ENCODE data around the gene SIN3B. TPM values are rescaled to one million over a fixed set of nuclear protein-coding genes. Genes with fewer than 3 reads are reported as not detected.

Gene SIN3B
- total RNA-seq, 1 donor from 2014 or later: 89.6 TPM

DNA sequence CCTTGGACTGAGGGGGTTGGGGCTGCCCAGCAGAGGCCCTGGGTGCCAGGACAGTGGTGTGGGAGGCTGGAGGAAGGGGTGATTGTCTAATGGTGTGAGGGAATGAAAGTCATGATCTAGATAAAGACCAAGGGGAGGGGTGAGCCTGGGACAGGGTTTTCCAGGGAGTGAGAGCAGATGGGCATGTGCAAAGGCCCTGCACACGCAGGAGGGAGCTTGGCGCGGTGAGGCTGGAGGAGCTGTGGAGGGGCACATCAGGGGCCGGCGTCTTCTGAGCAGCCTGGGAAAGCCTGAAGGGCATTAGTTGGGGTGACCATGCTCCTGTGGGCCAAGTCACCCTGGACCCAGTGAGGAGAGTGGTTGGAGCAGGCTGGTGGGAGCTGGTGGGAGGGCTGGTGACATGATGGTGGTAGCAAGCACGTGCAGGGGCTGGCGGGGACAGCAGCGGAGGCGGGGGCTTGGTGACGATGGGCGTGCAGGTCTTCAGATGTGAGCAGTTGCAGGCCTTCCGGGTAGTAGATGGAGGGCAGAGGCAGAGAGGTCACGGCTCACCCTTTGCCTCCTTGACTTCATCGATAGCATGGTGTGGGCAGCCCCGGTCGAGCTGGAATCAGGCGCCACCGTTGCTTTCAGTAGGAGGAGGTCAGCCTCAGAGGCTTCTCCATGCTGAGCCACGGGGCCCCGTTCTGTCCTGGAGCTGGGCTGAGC lies 39.4 kb downstream of the SIN3B start:
- Mint-ChIP-seq H3K4me3 (ENCODE audit: low read depth) (no peak overlapping the region), H3K27me3 (no peaks in the 10 kb centered on the region), H3K9me3 (ENCODE audit: low read depth) (no peaks in the 10 kb centered on the region), H3K4me1 (ENCODE audit: low read depth) (no peaks in the 10 kb centered on the region), H3K27ac (no peak overlapping the region), H3K36me3 (ENCODE audit: insufficient read depth) (peaks cover 13% of the 10 kb centered on the region)
- no peak for DNase-seq (ENCODE audit: low spot score, unreplicated experiment)
- TF ChIP-seq, protein P1, sequence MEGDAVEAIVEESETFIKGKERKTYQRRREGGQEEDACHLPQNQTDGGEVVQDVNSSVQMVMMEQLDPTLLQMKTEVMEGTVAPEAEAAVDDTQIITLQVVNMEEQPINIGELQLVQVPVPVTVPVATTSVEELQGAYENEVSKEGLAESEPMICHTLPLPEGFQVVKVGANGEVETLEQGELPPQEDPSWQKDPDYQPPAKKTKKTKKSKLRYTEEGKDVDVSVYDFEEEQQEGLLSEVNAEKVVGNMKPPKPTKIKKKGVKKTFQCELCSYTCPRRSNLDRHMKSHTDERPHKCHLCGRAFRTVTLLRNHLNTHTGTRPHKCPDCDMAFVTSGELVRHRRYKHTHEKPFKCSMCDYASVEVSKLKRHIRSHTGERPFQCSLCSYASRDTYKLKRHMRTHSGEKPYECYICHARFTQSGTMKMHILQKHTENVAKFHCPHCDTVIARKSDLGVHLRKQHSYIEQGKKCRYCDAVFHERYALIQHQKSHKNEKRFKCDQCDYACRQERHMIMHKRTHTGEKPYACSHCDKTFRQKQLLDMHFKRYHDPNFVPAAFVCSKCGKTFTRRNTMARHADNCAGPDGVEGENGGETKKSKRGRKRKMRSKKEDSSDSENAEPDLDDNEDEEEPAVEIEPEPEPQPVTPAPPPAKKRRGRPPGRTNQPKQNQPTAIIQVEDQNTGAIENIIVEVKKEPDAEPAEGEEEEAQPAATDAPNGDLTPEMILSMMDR (IDR thresholded peaks at IDR 0.05; ENCODE audit: unreplicated experiment): no peak

DNA sequence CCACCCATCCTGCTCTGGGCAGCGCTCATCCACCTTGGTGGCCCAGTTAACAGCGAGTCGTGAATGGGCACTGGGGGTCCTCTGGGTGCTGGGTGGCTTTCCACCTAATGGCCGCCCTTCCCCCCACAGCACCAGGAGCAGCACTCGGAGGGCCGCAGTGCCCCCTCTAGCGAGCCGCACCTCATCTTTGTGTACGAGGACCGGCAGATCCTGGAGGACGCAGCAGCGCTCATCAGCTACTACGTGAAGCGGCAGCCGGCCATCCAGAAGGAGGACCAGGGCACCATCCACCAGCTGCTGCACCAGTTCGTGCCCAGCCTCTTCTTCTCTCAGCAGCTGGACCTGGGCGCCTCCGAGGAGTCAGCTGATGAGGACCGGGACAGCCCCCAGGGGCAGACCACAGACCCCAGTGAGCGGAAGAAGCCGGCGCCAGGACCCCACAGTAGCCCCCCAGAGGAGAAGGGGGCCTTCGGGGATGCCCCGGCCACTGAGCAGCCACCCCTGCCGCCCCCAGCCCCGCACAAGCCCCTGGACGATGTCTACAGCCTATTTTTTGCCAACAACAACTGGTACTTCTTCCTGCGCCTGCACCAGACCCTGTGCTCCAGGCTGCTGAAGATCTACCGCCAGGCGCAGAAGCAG lies 40.3 kb downstream of the SIN3B start:
- no peak for DNase-seq (ENCODE audit: low spot score, unreplicated experiment)
- no peaks in the 10 kb centered on the region for H3K27me3 Mint-ChIP-seq
- H3K27ac Mint-ChIP-seq: no peak overlapping the region
- H3K4me1 Mint-ChIP-seq (ENCODE audit: low read depth): no peaks in the 10 kb centered on the region
- H3K4me3 Mint-ChIP-seq (ENCODE audit: low read depth): no peak overlapping the region
- H3K36me3 Mint-ChIP-seq (ENCODE audit: insufficient read depth): peaks cover 22% of the 10 kb centered on the region
- no peaks in the 10 kb centered on the region for H3K9me3 Mint-ChIP-seq (ENCODE audit: low read depth)
- TF ChIP-seq, protein P1 (IDR thresholded peaks at IDR 0.05; ENCODE audit: unreplicated experiment): no peak

DNA sequence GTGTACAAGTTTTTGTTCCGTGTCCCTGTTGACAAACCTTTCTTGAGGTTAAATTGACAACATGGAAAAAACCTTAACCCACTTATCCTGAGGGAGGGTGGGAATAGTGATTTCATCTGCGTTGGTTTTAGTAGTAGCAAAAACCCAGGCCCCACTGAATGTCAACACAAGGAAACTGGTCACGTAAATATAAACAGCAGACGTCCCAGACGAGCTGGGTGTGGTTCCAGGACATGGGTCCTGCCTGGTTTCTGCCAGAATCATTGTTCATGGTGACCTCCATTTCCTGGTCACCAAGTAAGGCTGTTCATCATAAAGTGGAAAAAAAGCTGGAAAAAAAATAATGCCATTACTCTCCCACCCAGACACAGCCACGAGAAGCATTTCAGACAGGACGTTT lies 42.7 kb downstream of the SIN3B start:
- TF ChIP-seq, protein P1 (IDR thresholded peaks at IDR 0.05; ENCODE audit: unreplicated experiment): no peak

DNA sequence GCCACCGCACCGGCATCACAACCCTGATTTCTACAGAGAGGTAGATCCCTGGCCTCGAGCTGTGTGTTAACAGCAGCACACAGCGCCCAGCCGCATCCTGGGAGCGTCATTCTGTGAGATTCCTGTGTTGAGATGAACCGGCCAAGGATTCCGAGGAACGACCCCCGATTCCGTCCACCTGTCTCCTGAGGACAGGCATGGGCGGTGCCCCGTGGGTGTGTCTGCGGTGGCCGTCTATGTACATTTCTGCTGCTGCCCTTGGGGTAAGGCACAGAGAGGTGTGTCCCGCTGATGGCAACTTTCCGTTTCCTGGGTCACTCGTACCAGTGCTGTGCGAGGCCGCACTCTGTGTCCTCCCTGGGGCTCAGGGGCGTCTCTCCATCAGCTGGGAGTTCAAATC lies 43.5 kb downstream of the SIN3B start:
- no peak for DNase-seq (ENCODE audit: low spot score, unreplicated experiment)
- TF ChIP-seq, protein P1 (IDR thresholded peaks at IDR 0.05; ENCODE audit: unreplicated experiment): no peak
- Mint-ChIP-seq H3K27me3 (no peaks in the 10 kb centered on the region), H3K4me3 (ENCODE audit: low read depth) (no peak overlapping the region), H3K36me3 (ENCODE audit: insufficient read depth) (peaks cover 32% of the 10 kb centered on the region), H3K27ac (no peak overlapping the region), H3K9me3 (ENCODE audit: low read depth) (no peaks in the 10 kb centered on the region), H3K4me1 (ENCODE audit: low read depth) (no peaks in the 10 kb centered on the region)

More for the DNA sequence above, 42.7 kb downstream of the SIN3B start:
- Mint-ChIP-seq H3K27me3 (no peaks in the 10 kb centered on the region), H3K27ac (no peak overlapping the region), H3K36me3 (ENCODE audit: insufficient read depth) (peaks cover 29% of the 10 kb centered on the region), H3K4me3 (ENCODE audit: low read depth) (no peak overlapping the region), H3K4me1 (ENCODE audit: low read depth) (no peaks in the 10 kb centered on the region), H3K9me3 (ENCODE audit: low read depth) (no peaks in the 10 kb centered on the region)
- DNase-seq (ENCODE audit: low spot score, unreplicated experiment): no peak

DNA sequence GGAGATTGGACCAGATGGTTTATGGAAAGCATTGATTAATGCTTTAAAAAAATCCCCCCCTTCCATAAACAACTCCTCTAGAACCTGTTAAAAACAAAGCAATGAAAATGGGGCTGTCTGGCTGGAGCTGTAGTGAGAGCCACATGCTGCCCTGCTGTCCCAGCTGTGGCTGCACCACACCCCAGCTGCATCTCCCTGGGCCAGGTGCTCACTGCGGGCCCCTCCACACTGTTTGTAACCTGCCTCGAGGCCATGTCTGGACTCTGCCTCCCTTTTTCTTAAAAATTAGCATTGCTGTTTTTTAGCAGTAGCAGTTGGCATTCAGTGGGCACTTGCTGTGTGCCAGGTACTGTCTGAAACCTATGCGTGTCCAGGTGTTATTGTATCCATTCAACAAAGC lies 44.4 kb downstream of the SIN3B start:
- DNase-seq (ENCODE audit: low spot score, unreplicated experiment): no peak
- TF ChIP-seq, protein P1 (IDR thresholded peaks at IDR 0.05; ENCODE audit: unreplicated experiment): no peak
- Mint-ChIP-seq H3K4me3 (ENCODE audit: low read depth) (no peak overlapping the region), H3K36me3 (ENCODE audit: insufficient read depth) (peaks cover 32% of the 10 kb centered on the region), H3K4me1 (ENCODE audit: low read depth) (no peaks in the 10 kb centered on the region), H3K9me3 (ENCODE audit: low read depth) (no peaks in the 10 kb centered on the region), H3K27me3 (no peaks in the 10 kb centered on the region), H3K27ac (peak overlapping the region; percentile 95)
